ENCODE results near the gene MCF2L. TPM values are rescaled to one million over a fixed set of nuclear protein-coding genes. Genes with fewer than 3 reads are reported as not detected.

MCF2L gene
- total RNA-seq, 1 donor from 2014 or later, result under 0.01 TPM

- H3K27me3 ChIP-seq (ENCODE audit: control insufficient read depth, insufficient read depth, low read length), result peaks cover 11% of the 10 kb centered on the region
- DNase-seq (ENCODE audit: low read depth) (no peak), FAIRE-seq (no peak)
- H3K4me3 ChIP-seq (ENCODE audit: low read depth, low read length), result no peak overlapping the region
- TF ChIP-seq CTCF (IDR thresholded peaks at IDR 0.05; ENCODE audit: insufficient read depth, low read length, severe bottlenecking), result no peak
- H3K36me3 ChIP-seq (ENCODE audit: control insufficient read depth, insufficient read depth, low read length), result no peaks in the 10 kb centered on the region
Observed at GRCh38 chr13:113114511-113115362, 145.7 kb downstream of the MCF2L start.

GRCh38 chr13:113115363-113116205 lies 146.6 kb downstream of the MCF2L start:
- FAIRE-seq (no peak), DNase-seq (ENCODE audit: low read depth) (no peak)
- Histone ChIP-seq H3K36me3 (ENCODE audit: control insufficient read depth, insufficient read depth, low read length) (no peaks in the 10 kb centered on the region), H3K27me3 (ENCODE audit: control insufficient read depth, insufficient read depth, low read length) (peaks cover 5% of the 10 kb centered on the region), H3K4me3 (ENCODE audit: low read depth, low read length) (no peak overlapping the region)
- no peak for TF ChIP-seq CTCF (IDR thresholded peaks at IDR 0.05; ENCODE audit: insufficient read depth, low read length, severe bottlenecking)

GRCh38 chr13:113116206-113116800 lies 147.3 kb downstream of the MCF2L start:
- Histone ChIP-seq H3K4me3 (ENCODE audit: low read depth, low read length) (no peak overlapping the region), H3K36me3 (ENCODE audit: control insufficient read depth, insufficient read depth, low read length) (no peaks in the 10 kb centered on the region), H3K27me3 (ENCODE audit: control insufficient read depth, insufficient read depth, low read length) (no peaks in the 10 kb centered on the region)
- no peak for FAIRE-seq
- no peak for DNase-seq (ENCODE audit: low read depth)
- TF ChIP-seq CTCF (IDR thresholded peaks at IDR 0.05; ENCODE audit: insufficient read depth, low read length, severe bottlenecking), result no peak

GRCh38 chr13:113116871-113117271 lies 147.9 kb downstream of the MCF2L start:
- TF ChIP-seq CTCF (IDR thresholded peaks at IDR 0.05; ENCODE audit: insufficient read depth, low read length, severe bottlenecking), result no peak
- H3K27me3 ChIP-seq (ENCODE audit: control insufficient read depth, insufficient read depth, low read length), result no peaks in the 10 kb centered on the region
- H3K36me3 ChIP-seq (ENCODE audit: control insufficient read depth, insufficient read depth, low read length), result no peaks in the 10 kb centered on the region
- FAIRE-seq (no peak), DNase-seq (ENCODE audit: low read depth) (no peak)
- H3K4me3 ChIP-seq (ENCODE audit: low read depth, low read length), result no peak overlapping the region

- FAIRE-seq, result no peak
- no peaks in the 10 kb centered on the region for H3K36me3 ChIP-seq (ENCODE audit: control insufficient read depth, insufficient read depth, low read length)
- no peak for DNase-seq (ENCODE audit: low read depth)
- no peak for TF ChIP-seq CTCF (IDR thresholded peaks at IDR 0.05; ENCODE audit: insufficient read depth, low read length, severe bottlenecking)
- H3K4me3 ChIP-seq (ENCODE audit: low read depth, low read length), result no peak overlapping the region
- no peaks in the 10 kb centered on the region for H3K27me3 ChIP-seq (ENCODE audit: control insufficient read depth, insufficient read depth, low read length)
Observed at GRCh38 chr13:113117335-113117872, 148.4 kb downstream of the MCF2L start.
